ENCODE measurements around the gene SMU1.

GRCh38 chr9:33106827-33107621 is 30.6 kb upstream of the SMU1 start:
- TF ChIP-seq CTCF (conservative IDR thresholded peaks at IDR 0.05; ENCODE audit: low read length) (no peak), EZH2phosphoT487 (IDR thresholded peaks at IDR 0.05; ENCODE audit: borderline replicate concordance) (no peak)
